ENCODE data around the gene AFM.

The AFM gene

DNA sequence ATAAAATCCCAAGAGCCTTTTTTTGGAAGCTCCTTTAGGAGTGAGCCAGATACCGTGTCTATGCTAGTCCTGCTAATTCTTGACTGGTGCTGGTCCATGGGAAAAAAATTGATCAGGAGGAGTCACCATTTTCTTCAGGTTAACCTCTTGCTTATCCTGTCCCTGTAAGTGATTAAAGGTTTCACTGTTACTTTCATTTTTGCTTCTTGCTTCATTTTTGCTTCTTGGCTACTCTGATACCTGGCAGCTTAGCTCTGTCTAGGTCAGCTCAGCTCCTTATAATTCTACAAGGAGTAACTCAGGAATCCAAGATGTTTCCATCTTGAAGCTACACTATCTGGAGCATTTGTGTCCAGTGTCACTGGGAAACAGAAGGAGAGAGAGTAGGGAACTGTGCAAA, 45.7 kb downstream of the AFM start (continued):
- TF ChIP-seq ZNF529 (tag by site-specific recombination; IDR thresholded peaks at IDR 0.05; ENCODE audit: insufficient replicate concordance), result no peak

DNA sequence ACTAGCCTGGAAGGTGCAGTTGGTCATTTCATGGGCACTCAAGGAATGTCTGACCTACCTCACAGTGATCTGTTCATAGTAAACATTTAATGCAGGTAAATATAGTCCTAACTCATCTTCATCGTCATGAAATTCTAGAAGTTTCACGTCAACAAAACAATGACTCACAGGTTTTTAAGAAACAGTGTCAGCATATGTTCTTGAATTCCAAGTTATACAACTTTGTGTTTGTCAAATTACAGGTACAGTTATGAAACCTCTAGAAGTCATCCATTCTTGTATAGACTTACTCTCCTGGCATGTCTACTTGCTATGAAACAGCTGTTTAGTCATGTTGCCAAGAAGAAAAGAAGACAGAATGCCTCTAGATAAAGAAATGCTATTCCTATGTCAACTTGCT, 46.6 kb downstream of the AFM start:
- Histone ChIP-seq H3K36me3 (ENCODE audit: control insufficient read depth in 2 of 2, insufficient read depth in 1 of 2, low read length in 2 of 2) (no peaks in the 10 kb centered on the region), H3K4me1 (ENCODE audit: control insufficient read depth, insufficient read depth, low read length) (no peaks in the 10 kb centered on the region), H3K4me3 (ENCODE audit: low read depth, low read length) (no peak overlapping the region), H3K9me3 (ENCODE audit: control insufficient read depth, insufficient read depth, low read depth, low read length) (no peaks in the 10 kb centered on the region), H3K27ac (ENCODE audit: extremely low read depth, low read depth, low read length) (no peak overlapping the region)
- ChIA-PET CTCF (no interaction called here), POLR2A (no interaction called here)
- no peak for TF ChIP-seq ZNF423 (tag by site-specific recombination; IDR thresholded peaks at IDR 0.05)
- TF ChIP-seq ZNF280C (tag by site-specific recombination; IDR thresholded peaks at IDR 0.05), result no peak
- no peak for TF ChIP-seq ZNF837 (tag by site-specific recombination; IDR thresholded peaks at IDR 0.05)
- TF ChIP-seq ZBTB7A (tag by site-specific recombination; IDR thresholded peaks at IDR 0.05; ENCODE audit: low read depth), result no peak
- no peak for TF ChIP-seq ZNF148 (tag by site-specific recombination; IDR thresholded peaks at IDR 0.05; ENCODE audit: borderline replicate concordance)
- TF ChIP-seq ZNF155 (tag by site-specific recombination; IDR thresholded peaks at IDR 0.05), result no peak
- no peak for TF ChIP-seq KLF17 (tag by site-specific recombination; IDR thresholded peaks at IDR 0.05)
- TF ChIP-seq, protein P1, sequence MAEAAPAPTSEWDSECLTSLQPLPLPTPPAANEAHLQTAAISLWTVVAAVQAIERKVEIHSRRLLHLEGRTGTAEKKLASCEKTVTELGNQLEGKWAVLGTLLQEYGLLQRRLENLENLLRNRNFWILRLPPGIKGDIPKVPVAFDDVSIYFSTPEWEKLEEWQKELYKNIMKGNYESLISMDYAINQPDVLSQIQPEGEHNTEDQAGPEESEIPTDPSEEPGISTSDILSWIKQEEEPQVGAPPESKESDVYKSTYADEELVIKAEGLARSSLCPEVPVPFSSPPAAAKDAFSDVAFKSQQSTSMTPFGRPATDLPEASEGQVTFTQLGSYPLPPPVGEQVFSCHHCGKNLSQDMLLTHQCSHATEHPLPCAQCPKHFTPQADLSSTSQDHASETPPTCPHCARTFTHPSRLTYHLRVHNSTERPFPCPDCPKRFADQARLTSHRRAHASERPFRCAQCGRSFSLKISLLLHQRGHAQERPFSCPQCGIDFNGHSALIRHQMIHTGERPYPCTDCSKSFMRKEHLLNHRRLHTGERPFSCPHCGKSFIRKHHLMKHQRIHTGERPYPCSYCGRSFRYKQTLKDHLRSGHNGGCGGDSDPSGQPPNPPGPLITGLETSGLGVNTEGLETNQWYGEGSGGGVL (tag by site-specific recombination; IDR thresholded peaks at IDR 0.05), result no peak
- TF ChIP-seq ZEB2 (tag by site-specific recombination; IDR thresholded peaks at IDR 0.05), result no peak
- TF ChIP-seq IKZF3 (tag by site-specific recombination; IDR thresholded peaks at IDR 0.05), result no peak
- no peak for TF ChIP-seq ZNF23 (tag by site-specific recombination; IDR thresholded peaks at IDR 0.05; ENCODE audit: borderline replicate concordance)
- no peak for TF ChIP-seq ZNF785 (tag by site-specific recombination; IDR thresholded peaks at IDR 0.05)
- TF ChIP-seq ZNF112 (tag by site-specific recombination; IDR thresholded peaks at IDR 0.05), result no peak
- TF ChIP-seq ZNF140 (tag by site-specific recombination; IDR thresholded peaks at IDR 0.05), result no peak
- TF ChIP-seq ZNF248 (tag by site-specific recombination; IDR thresholded peaks at IDR 0.05), result no peak
- TF ChIP-seq ZNF274 (IDR thresholded peaks at IDR 0.05; ENCODE audit: low read length), result no peak
- TF ChIP-seq ZNF274 (tag by site-specific recombination; IDR thresholded peaks at IDR 0.05; ENCODE audit: borderline replicate concordance), result no peak
- no peak for TF ChIP-seq ZNF121 (tag by site-specific recombination; IDR thresholded peaks at IDR 0.05)

All from HEK293 (cell line).